ENCODE measurements around the gene RFX4.

DNA sequence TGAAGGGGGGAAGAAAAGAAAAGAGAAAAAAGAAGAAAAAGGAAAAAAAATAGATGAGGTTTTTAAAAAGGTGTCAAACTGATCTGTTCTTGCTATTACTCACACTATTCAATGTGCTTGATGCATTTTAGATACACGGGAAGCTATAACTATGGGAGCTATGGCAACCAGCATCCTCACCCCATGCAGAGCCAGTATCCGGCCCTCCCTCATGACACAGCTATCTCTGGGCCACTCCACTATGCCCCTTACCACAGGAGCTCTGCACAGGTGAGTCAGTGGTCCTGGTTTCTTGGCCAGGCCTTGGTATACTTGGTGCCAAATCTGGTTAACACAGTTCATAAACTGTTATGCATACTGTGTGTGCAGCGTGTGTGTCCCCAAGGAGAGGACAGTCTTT, 167.7 kb downstream of the RFX4 start:
- TF ChIP-seq EP300 (IDR thresholded peaks at IDR 0.05) (no peak), POLR2A (IDR thresholded peaks at IDR 0.05) (no peak)

Data from upper lobe of left lung (tissue), 4 donors.